Measurements from ENCODE around the gene OAS2. TPM values are rescaled to one million over a fixed set of nuclear protein-coding genes. Genes with fewer than 3 reads are reported as not detected.

Gene OAS2
- 0.54 and 1.0 TPM in 2 replicates for total RNA-seq (2014; rRNA removed; shearing (Covaris generic))
- 0.56 and 1.4 TPM in 2 replicates for polyA plus RNA-seq (2016; fragmentation: Nextera tagmentation; extraction: Ambion mirVana)

- H3K9ac ChIP-seq = peak within 1 kb of the TSS; percentile 72
- in situ Hi-C loops (cut with MboI) = no loop called here
- 6 to 7% methylated on average over 19 of the region's 19 CpGs for WGBS, 2 experiments (ENCODE audit: low coverage in 1 of 2, low lambda C conversion rate in 2 of 2, missing lambda C conversion rate in 2 of 2)
- H4K20me1 ChIP-seq (ENCODE audit: insufficient read depth) = no peaks in the 10 kb centered on the region
- H3K4me1 ChIP-seq (ENCODE audit: insufficient read depth) = peaks cover 3% of the 10 kb centered on the region; the same call in 1 of the 2 replicates
- no peaks in the 10 kb centered on the region for H3K36me3 ChIP-seq (ENCODE audit: low read depth)
- TF ChIP-seq EZH2 (IDR thresholded peaks at IDR 0.05; ENCODE audit: insufficient read depth, poor library complexity, severe bottlenecking) (no peak), EZH2phosphoT487 (IDR thresholded peaks at IDR 0.05; ENCODE audit: insufficient read depth, low read depth) (no peak)
- no peaks in the 10 kb centered on the region for H3K79me2 ChIP-seq (ENCODE audit: insufficient read depth)
- no peaks in the 10 kb centered on the region for H3K9me3 ChIP-seq (ENCODE audit: low read depth)
- peak within 1 kb of the TSS; percentile 41 for H3K27ac ChIP-seq
- H3K4me2 ChIP-seq (ENCODE audit: unreplicated experiment) = peak within 1 kb of the TSS; percentile 91
- H3K27me3 ChIP-seq (replicated peaks; ENCODE audit: insufficient read depth) = no peaks in the 10 kb centered on the region
- H2AFZ ChIP-seq = peak within 1 kb of the TSS; percentile 93
- H3F3A ChIP-seq (ENCODE audit: insufficient read depth) = no peaks in the 10 kb centered on the region
- H3K9me2 ChIP-seq (ENCODE audit: insufficient read depth) = no peaks in the 10 kb centered on the region
- DNase-seq = peak; percentile 87
- peak within 1 kb of the TSS; percentile 73 for H3K4me3 ChIP-seq
These were observed at the start of gene OAS2 for GRCh38 chr12:112978163-112979040. OAS2 (plus strand) TSS chr12:112978519; CDS start chr12:112978609, 90 bp downstream.

GRCh38 chr12:112928978-112929377 lies 49.3 kb upstream of the OAS2 start:
- no peak overlapping the region for H2AFZ ChIP-seq
- H3K9me2 ChIP-seq (ENCODE audit: insufficient read depth) = no peaks in the 10 kb centered on the region
- no peak overlapping the region for H3K9ac ChIP-seq
- H3F3A ChIP-seq (ENCODE audit: insufficient read depth) = no peaks in the 10 kb centered on the region
- H3K9me3 ChIP-seq (ENCODE audit: low read depth) = no peaks in the 10 kb centered on the region
- 0% methylated on average over 1 of the region's 1 CpG for WGBS, 2 experiments (ENCODE audit: low coverage in 1 of 2, low lambda C conversion rate in 2 of 2, missing lambda C conversion rate in 2 of 2)
- H3K79me2 ChIP-seq (ENCODE audit: insufficient read depth) = no peaks in the 10 kb centered on the region
- H3K4me1 ChIP-seq (ENCODE audit: insufficient read depth) = no peaks in the 10 kb centered on the region
- no peak for DNase-seq
- H3K4me3 ChIP-seq = no peak overlapping the region
- in situ Hi-C loops (cut with MboI) = no loop called here
- no peaks in the 10 kb centered on the region for H3K36me3 ChIP-seq (ENCODE audit: low read depth)
- TF ChIP-seq EZH2 (IDR thresholded peaks at IDR 0.05; ENCODE audit: insufficient read depth, poor library complexity, severe bottlenecking) (no peak), EZH2phosphoT487 (IDR thresholded peaks at IDR 0.05; ENCODE audit: insufficient read depth, low read depth) (no peak)
- H3K27ac ChIP-seq = no peak overlapping the region
- H3K27me3 ChIP-seq (replicated peaks; ENCODE audit: insufficient read depth) = peaks cover 6% of the 10 kb centered on the region
- no peak overlapping the region for H3K4me2 ChIP-seq (ENCODE audit: unreplicated experiment)
- no peaks in the 10 kb centered on the region for H4K20me1 ChIP-seq (ENCODE audit: insufficient read depth)

DNA sequence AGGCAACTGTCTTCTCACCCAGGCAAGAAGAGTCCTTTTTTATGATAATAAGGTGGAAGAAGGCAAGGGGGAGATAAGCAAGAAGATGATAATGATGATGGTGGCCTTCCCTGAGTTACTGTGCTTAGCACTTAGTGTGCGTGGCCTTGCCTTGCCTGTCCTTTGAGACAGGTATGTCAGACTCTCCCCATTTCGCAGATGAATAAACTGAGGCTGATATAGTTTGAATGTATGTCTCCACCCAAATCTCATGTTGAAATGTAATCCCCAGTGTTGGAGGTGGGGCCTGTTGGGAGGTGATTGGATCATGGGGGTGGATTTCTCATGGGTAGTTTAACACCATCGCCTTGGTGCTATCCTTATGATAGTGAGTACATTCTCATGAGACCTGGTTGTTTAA lies 48.6 kb upstream of the OAS2 start:
- H3K79me2 ChIP-seq (ENCODE audit: insufficient read depth) = no peaks in the 10 kb centered on the region
- H3K9ac ChIP-seq = no peak overlapping the region
- no peak overlapping the region for H3K4me2 ChIP-seq (ENCODE audit: unreplicated experiment)
- 55 to 63% methylated on average over 3 of the region's 3 CpGs for WGBS, 2 experiments (ENCODE audit: low coverage in 1 of 2, low lambda C conversion rate in 2 of 2, missing lambda C conversion rate in 2 of 2)
- no peaks in the 10 kb centered on the region for H3F3A ChIP-seq (ENCODE audit: insufficient read depth)
- H3K27me3 ChIP-seq (replicated peaks; ENCODE audit: insufficient read depth) = peaks cover 3% of the 10 kb centered on the region
- no peaks in the 10 kb centered on the region for H3K4me1 ChIP-seq (ENCODE audit: insufficient read depth)
- no peak for TF ChIP-seq EZH2 (IDR thresholded peaks at IDR 0.05; ENCODE audit: insufficient read depth, poor library complexity, severe bottlenecking)
- TF ChIP-seq EZH2phosphoT487 (IDR thresholded peaks at IDR 0.05; ENCODE audit: insufficient read depth, low read depth) = no peak
- no peak overlapping the region for H3K4me3 ChIP-seq
- H3K36me3 ChIP-seq (ENCODE audit: low read depth) = no peaks in the 10 kb centered on the region
- in situ Hi-C loops (cut with MboI) = no loop called here
- H4K20me1 ChIP-seq (ENCODE audit: insufficient read depth) = no peaks in the 10 kb centered on the region
- H3K9me3 ChIP-seq (ENCODE audit: low read depth) = no peaks in the 10 kb centered on the region
- H3K27ac ChIP-seq = no peak overlapping the region
- no peak overlapping the region for H2AFZ ChIP-seq
- no peaks in the 10 kb centered on the region for H3K9me2 ChIP-seq (ENCODE audit: insufficient read depth)
- DNase-seq = no peak

GRCh38 chr12:112930350-112930749 lies 48.0 kb upstream of the OAS2 start:
- Histone ChIP-seq H3F3A (ENCODE audit: insufficient read depth) (no peaks in the 10 kb centered on the region), H3K27ac (no peak overlapping the region), H3K4me1 (ENCODE audit: insufficient read depth) (no peaks in the 10 kb centered on the region), H3K4me3 (no peak overlapping the region), H3K36me3 (ENCODE audit: low read depth) (no peaks in the 10 kb centered on the region), H3K9ac (no peak overlapping the region), H3K79me2 (ENCODE audit: insufficient read depth) (no peaks in the 10 kb centered on the region), H2AFZ (no peak overlapping the region), H3K27me3 (replicated peaks; ENCODE audit: insufficient read depth) (no peaks in the 10 kb centered on the region; the same call in 1 of the 2 replicates), H3K9me3 (ENCODE audit: low read depth) (no peaks in the 10 kb centered on the region), H3K9me2 (ENCODE audit: insufficient read depth) (no peaks in the 10 kb centered on the region), H3K4me2 (ENCODE audit: unreplicated experiment) (no peak overlapping the region), H4K20me1 (ENCODE audit: insufficient read depth) (no peaks in the 10 kb centered on the region)
- no peak for DNase-seq
- WGBS, 2 experiments (ENCODE audit: low coverage in 1 of 2, low lambda C conversion rate in 2 of 2, missing lambda C conversion rate in 2 of 2) = 64 to 69% methylated on average over 2 of the region's 2 CpGs
- in situ Hi-C loops (cut with MboI) = no loop called here
- no peak for TF ChIP-seq EZH2 (IDR thresholded peaks at IDR 0.05; ENCODE audit: insufficient read depth, poor library complexity, severe bottlenecking)
- TF ChIP-seq EZH2phosphoT487 (IDR thresholded peaks at IDR 0.05; ENCODE audit: insufficient read depth, low read depth) = no peak
